Right lobe of liver (tissue), 6 donors: ENCODE measurements around the gene TRPC4AP. TPM values are rescaled to one million over a fixed set of nuclear protein-coding genes. Genes with fewer than 3 reads are reported as not detected.

ENCODE experiments used
- ATAC-seq, 4 donors: fragments of 200-7000 bp; cut with Tn5 transposase; one replicate each; pipeline ENCODE4 v1.9.1; 2020; ENCODE audit warnings: mild to moderate bottlenecking in 4 of 4, moderate library complexity in 4 of 4
- DNase-seq, 3 donors: peaks; one replicate each; pipeline ENCODE4 v3.0.0-alpha.2; 2020
- H3K27ac ChIP-seq, 3 donors: fragments of 200-600 bp; one replicate each; pipeline ENCODE4 v1.8.0; 2022
- H3K27me3 ChIP-seq, 2 donors: fragments of 200-600 bp; one replicate each; pipeline ENCODE4 v1.8.0; 2022
- H3K36me3 ChIP-seq, 4 donors: fragments of 200-600 bp; sonication (generic) in 1 of 4; one replicate each; pipeline versions ENCODE4 v1.5.1 to v1.8.0; 2017 to 2022; ENCODE audit warnings: control low read depth in 1 of 4
- H3K4me1 ChIP-seq, 4 donors: fragments of 200-600 bp; sonication (generic) in 1 of 4; one replicate each; pipeline versions ENCODE4 v1.5.1 to v1.8.0; 2017 to 2022; ENCODE audit warnings: control low read depth in 1 of 4
- H3K4me3 ChIP-seq, 3 donors: fragments of 200-600 bp; one replicate each; pipeline ENCODE4 v1.8.0; 2022
- H3K9me3 ChIP-seq, 4 donors: fragments of 200-600 bp; sonication (generic) in 1 of 4; one replicate each; pipeline versions ENCODE4 v1.5.1 to v1.8.0; 2017 to 2022; ENCODE audit warnings: control low read depth in 1 of 4
- CTCF ChIP-seq, 4 donors: fragments of 200-600 bp in 3 of 4; fragments of 450-650 bp in 1 of 4; IDR thresholded peaks; one replicate each; pipeline versions ENCODE4 v1.5.1 to v1.8.0; 2016 to 2022; ENCODE audit warnings: antibody characterized with exemption in 4 of 4, mild to moderate bottlenecking in 2 of 4
- POLR2A ChIP-seq: fragments of 450-650 bp; IDR thresholded peaks from one replicate; pipeline ENCODE4 v1.6.1; 2017; ENCODE audit warnings: antibody characterized with exemption, mild to moderate bottlenecking
- WGBS: methylation state at CpG from one replicate; pipeline ENCODE4 v1.1.6; 2018; ENCODE audit warnings: low coverage, low lambda C conversion rate; ENCODE audit not compliant: insufficient coverage; ENCODE audit errors: missing lambda C conversion rate; 5-methylcytosine and 5-hydroxymethylcytosine counted together
- intact Hi-C, 2 donors: fragments of 100-400 bp; cut with DNase I; formaldehyde crosslinking; loops; one replicate each; pipeline versions ENCODE4 v1.11.2 to v1.14.1; 2022
- total RNA-seq, 6 experiments: library from RNA; depleted of rRNA in 2 of 6; stranded (reverse); fragments of >200 nt in 2 of 6; fragmentation: NEBNext Ultra II Directional in 3 of 6; extraction: Animal tissue kit (Norgen Biotek cat#: 25700) in 3 of 6; gene quantifications; one replicate each; pipeline versions ENCODE4 v1.1.0 to v1.2.4, GENCODE V29; 2016 to 2023
- donor health status: DM: no; HTN: yes; CAD: no.
- donor health status: DM: no; HTN: no; CAD: no.
- donor health status: DM: no; HTN: no; CAD: no.
- donor health status: DM: no; HTN: yes; CAD: no.
- donor health status: DM: no; HTN: yes; CAD: no.

TRPC4AP gene
- total RNA-seq, 6 experiments from 2014 or later: 27.6 to 39.3 (median 34.6) TPM

- H3K9me3 ChIP-seq: no peaks in the 10 kb centered on the region
- DNase-seq (peak in 1 of 3 donors; percentile 12), ATAC-seq (no peak)
- WGBS: 72% methylated on average over 16 of the region's 42 CpGs
- H3K27ac ChIP-seq: no peak overlapping the region
- TF ChIP-seq POLR2A (no peak), CTCF (IDR thresholded peaks at IDR 0.05) (no peak)
- H3K36me3 ChIP-seq: no peaks in the 10 kb centered on the region
- no peak overlapping the region for H3K4me3 ChIP-seq
- H3K4me1 ChIP-seq: no peaks in the 10 kb centered on the region
- no peaks in the 10 kb centered on the region for H3K27me3 ChIP-seq
- intact Hi-C loops: no loop called here
Observed at GRCh38 chr20:34979366-34980153, 113.0 kb downstream of the TRPC4AP start.

GRCh38 chr20:34978092-34978744, 114.4 kb downstream of the TRPC4AP start:
- no peaks in the 10 kb centered on the region for H3K9me3 ChIP-seq
- H3K27me3 ChIP-seq: no peaks in the 10 kb centered on the region
- TF ChIP-seq CTCF (IDR thresholded peaks at IDR 0.05) (no peak), POLR2A (no peak)
- H3K4me3 ChIP-seq: no peak overlapping the region
- DNase-seq (no peak), ATAC-seq (no peak)
- 81% methylated on average over 6 of the region's 10 CpGs for WGBS
- H3K36me3 ChIP-seq: no peaks in the 10 kb centered on the region
- no peaks in the 10 kb centered on the region for H3K4me1 ChIP-seq
- intact Hi-C loops: no loop called here
- no peak overlapping the region for H3K27ac ChIP-seq

GRCh38 chr20:34977365-34978091, 115.1 kb downstream of the TRPC4AP start:
- H3K36me3 ChIP-seq: no peaks in the 10 kb centered on the region
- no peak for TF ChIP-seq POLR2A
- no peak for TF ChIP-seq CTCF (IDR thresholded peaks at IDR 0.05)
- H3K27me3 ChIP-seq: no peaks in the 10 kb centered on the region
- no peaks in the 10 kb centered on the region for H3K4me1 ChIP-seq
- no peak for DNase-seq
- no peak overlapping the region for H3K27ac ChIP-seq
- no peaks in the 10 kb centered on the region for H3K9me3 ChIP-seq
- ATAC-seq: peak in 1 of 4 donors; percentile 8
- WGBS: 38% methylated on average over 9 of the region's 17 CpGs
- no peak overlapping the region for H3K4me3 ChIP-seq
- intact Hi-C loops: no loop called here

- Histone ChIP-seq H3K36me3 (no peaks in the 10 kb centered on the region), H3K4me3 (no peak overlapping the region), H3K4me1 (no peaks in the 10 kb centered on the region), H3K27ac (no peak overlapping the region), H3K9me3 (no peaks in the 10 kb centered on the region), H3K27me3 (no peaks in the 10 kb centered on the region)
- intact Hi-C loops: no loop called here
- no peak for TF ChIP-seq CTCF (IDR thresholded peaks at IDR 0.05)
- TF ChIP-seq POLR2A: no peak
- WGBS: 86% methylated on average over 4 of the region's 12 CpGs
- ATAC-seq (no peak), DNase-seq (peak in 1 of 3 donors; percentile 20)
Observed at GRCh38 chr20:34976286-34976685, 116.3 kb downstream of the TRPC4AP start.
